CD4-positive, CD25-positive, alpha-beta regulatory T cell (primary cell): ENCODE results near the gene MUS81. TPM values are rescaled to one million over a fixed set of nuclear protein-coding genes. Genes with fewer than 3 reads are reported as not detected.

ENCODE experiments used
- ATAC-seq, 2 donors: fragments of 150-1000 bp; cut with Tn5 transposase; one replicate each; pipeline ENCODE4 v1.10.0; 2021; ENCODE audit warnings: low read depth in 2 of 2, moderate number of reproducible peaks in 2 of 2, moderate library complexity in 1 of 2
- DNase-seq, 3 donors: peaks; one replicate each; pipeline versions ENCODE4 v3.0.0 to v3.0.0-alpha.2; 2012 to 2022; ENCODE audit warnings: mixed read lengths in 1 of 3
- H3K27ac ChIP-seq: one replicate; pipeline ENCODE4 v1.7.0; 2013; ENCODE audit warnings: mild to moderate bottlenecking, low read length; ENCODE audit not compliant: insufficient read depth, poor library complexity, severe bottlenecking
- H3K27me3 ChIP-seq: one replicate; pipeline ENCODE4 v1.7.0; 2013; ENCODE audit warnings: low read length; ENCODE audit not compliant: control insufficient read depth, insufficient read depth
- H3K36me3 ChIP-seq: one replicate; pipeline ENCODE4 v1.7.0; 2013; ENCODE audit warnings: mild to moderate bottlenecking, low read length, moderate library complexity; ENCODE audit not compliant: control insufficient read depth, insufficient read depth
- H3K4me1 ChIP-seq: 2 replicates; pipeline ENCODE4 v1.7.0; 2013; ENCODE audit warnings: mild to moderate bottlenecking, low read length; ENCODE audit not compliant: insufficient read depth, control insufficient read depth, poor library complexity, severe bottlenecking
- H3K4me3 ChIP-seq: one replicate; pipeline ENCODE4 v1.7.0; 2013; ENCODE audit warnings: low read depth, mild to moderate bottlenecking, low read length, moderate library complexity
- H3K9me3 ChIP-seq, 2 experiments: 1 replicate in 1 of 2; 2 replicates in 1 of 2; pipeline ENCODE4 v1.7.0; 2013; ENCODE audit warnings: low read length in 2 of 2, mild to moderate bottlenecking in 1 of 2, moderate library complexity in 1 of 2; ENCODE audit not compliant: control insufficient read depth in 2 of 2
- H3K27ac Mint-ChIP-seq, 3 donors: one replicate each; pipeline ENCODE4 v1.8.0; 2020 to 2022; ENCODE audit warnings: mild to moderate bottlenecking in 3 of 3, mixed read lengths in 3 of 3, moderate library complexity in 2 of 3
- H3K27me3 Mint-ChIP-seq: one replicate; pipeline ENCODE4 v1.8.0; 2022; ENCODE audit warnings: mild to moderate bottlenecking, mixed read lengths
- H3K36me3 Mint-ChIP-seq: one replicate; pipeline ENCODE4 v1.8.0; 2020; ENCODE audit warnings: mixed read lengths
- H3K4me1 Mint-ChIP-seq, 4 donors: one replicate each; pipeline ENCODE4 v1.8.0; 2020 to 2022; ENCODE audit warnings: mixed read lengths in 4 of 4, mild to moderate bottlenecking in 1 of 4
- H3K4me3 Mint-ChIP-seq, 4 donors: one replicate each; pipeline ENCODE4 v1.8.0; 2020 to 2022; ENCODE audit warnings: mild to moderate bottlenecking in 4 of 4, mixed read lengths in 4 of 4, moderate library complexity in 3 of 4
- H3K9me3 Mint-ChIP-seq, 7 donors: one replicate each; pipeline ENCODE4 v1.8.0; 2020 to 2022; ENCODE audit warnings: mixed read lengths in 7 of 7, mild to moderate bottlenecking in 3 of 7, moderate library complexity in 2 of 7
- polyA plus RNA-seq, 4 donors: library from polyadenylated mRNA; unstranded; fragments of 300-500 nt; fragmentation: Illumina TruSeq; gene quantifications; one replicate each; pipeline ENCODE4 v1.2.3, GENCODE V29; 2021
- total RNA-seq: library from RNA; stranded (reverse); gene quantifications from one replicate; pipeline ENCODE4 v1.2.3, GENCODE V29; 2022

MUS81 gene
- total and polyA plus RNA-seq, 5 donors from 2014 or later, result 22.7 to 51.1 (median 24.0) TPM

- DNase-seq (peak; percentile 93 to 96 (median 93)), ATAC-seq (peak; percentile 88 to 92)
- Histone ChIP-seq H3K36me3 (no peaks in the 10 kb centered on the region), H3K9me3 (no peaks in the 10 kb centered on the region), H3K4me1 (peaks cover 16% of the 10 kb centered on the region), H3K27ac (peak overlapping the region; percentile 88), H3K4me3 (peak overlapping the region; percentile 61), H3K27me3 (no peaks in the 10 kb centered on the region)
- Mint-ChIP-seq H3K4me3 (peak overlapping the region; percentile 73 to 99 (median 88)), H3K4me1 (peaks cover 0 to 32% (median 10%) of the 10 kb centered on the region in 4 donors), H3K27me3 (peaks cover 11% of the 10 kb centered on the region), H3K36me3 (no peaks in the 10 kb centered on the region), H3K9me3 (no peaks in the 10 kb centered on the region), H3K27ac (peak overlapping the region; percentile 63 to 95 (median 79))
Measured at GRCh38 chr11:65873318-65874156, 13.3 kb downstream of the MUS81 start.

GRCh38 chr11:65879617-65880016 lies 19.4 kb downstream of the MUS81 start, which contains the start of gene CTSW:
Gene CTSW (plus strand): TSS chr11:65879837. CDS start chr11:65879855, 18 bp downstream.
- Mint-ChIP-seq H3K27me3 (no peaks in the 10 kb centered on the region), H3K36me3 (peaks cover 6% of the 10 kb centered on the region), H3K4me1 (peaks cover 0 to 45% (median 17%) of the 10 kb centered on the region in 4 donors), H3K9me3 (no peaks in the 10 kb centered on the region), H3K27ac (peak within 1 kb of the TSS in 2 of 3 donors; percentile 66 to 69), H3K4me3 (peak within 1 kb of the TSS in 3 of 4 donors; percentile 41 to 75 (median 75))
- H3K4me3 ChIP-seq, result no peak within 1 kb of the TSS
- peak; percentile 61 to 62 for ATAC-seq
- H3K27me3 ChIP-seq, result no peaks in the 10 kb centered on the region
- DNase-seq, result peak in 1 of 3 donors; percentile 61
- H3K27ac ChIP-seq, result peak within 1 kb of the TSS; percentile 33
- H3K36me3 ChIP-seq, result peaks cover 14% of the 10 kb centered on the region
- peaks cover 27% of the 10 kb centered on the region for H3K4me1 ChIP-seq
- no peaks in the 10 kb centered on the region for H3K9me3 ChIP-seq

GRCh38 chr11:65880027-65880426 lies 19.8 kb downstream of the MUS81 start:
- peaks cover 14% of the 10 kb centered on the region for H3K36me3 ChIP-seq
- no peak for ATAC-seq
- peaks cover 32% of the 10 kb centered on the region for H3K4me1 ChIP-seq
- Mint-ChIP-seq H3K4me3 (no peak overlapping the region), H3K27ac (peak overlapping the region in 2 of 3 donors; percentile 12 to 36), H3K9me3 (no peaks in the 10 kb centered on the region), H3K36me3 (peaks cover 9% of the 10 kb centered on the region), H3K4me1 (peaks cover 0 to 49% (median 20%) of the 10 kb centered on the region in 4 donors), H3K27me3 (no peaks in the 10 kb centered on the region)
- DNase-seq, result no peak
- no peaks in the 10 kb centered on the region for H3K9me3 ChIP-seq
- no peak overlapping the region for H3K4me3 ChIP-seq
- peak overlapping the region; percentile 33 for H3K27ac ChIP-seq
- H3K27me3 ChIP-seq, result no peaks in the 10 kb centered on the region

GRCh38 chr11:65880844-65881421 lies 20.7 kb downstream of the MUS81 start:
- H3K36me3 ChIP-seq, result peaks cover 19% of the 10 kb centered on the region
- H3K36me3 Mint-ChIP-seq, result peaks cover 9% of the 10 kb centered on the region
- H3K4me1 Mint-ChIP-seq, result peaks cover 0 to 53% (median 23%) of the 10 kb centered on the region in 4 donors
- no peak for ATAC-seq
- no peaks in the 10 kb centered on the region for H3K27me3 Mint-ChIP-seq
- H3K9me3 ChIP-seq, result no peaks in the 10 kb centered on the region
- H3K27ac Mint-ChIP-seq, result peak overlapping the region in 2 of 3 donors; percentile 21 to 69
- H3K4me1 ChIP-seq, result peaks cover 33% of the 10 kb centered on the region
- no peak for DNase-seq
- H3K27ac ChIP-seq, result no peak overlapping the region
- peak overlapping the region in 2 of 4 donors; percentile 41 to 56 for H3K4me3 Mint-ChIP-seq
- H3K27me3 ChIP-seq, result no peaks in the 10 kb centered on the region
- no peaks in the 10 kb centered on the region for H3K9me3 Mint-ChIP-seq
- H3K4me3 ChIP-seq, result no peak overlapping the region

GRCh38 chr11:65882120-65883057 lies 22.2 kb downstream of the MUS81 start:
- H3K27me3 ChIP-seq, result no peaks in the 10 kb centered on the region
- peaks cover 19% of the 10 kb centered on the region for H3K36me3 ChIP-seq
- DNase-seq (no peak), ATAC-seq (no peak)
- H3K27ac ChIP-seq, result no peak overlapping the region
- Mint-ChIP-seq H3K27ac (peak overlapping the region in 1 of 3 donors; percentile 38), H3K36me3 (peaks cover 13% of the 10 kb centered on the region), H3K9me3 (no peaks in the 10 kb centered on the region), H3K27me3 (no peaks in the 10 kb centered on the region), H3K4me1 (peaks cover 0 to 61% (median 30%) of the 10 kb centered on the region in 4 donors), H3K4me3 (peak overlapping the region in 1 of 4 donors; percentile 29)
- peaks cover 33% of the 10 kb centered on the region for H3K4me1 ChIP-seq
- no peak overlapping the region for H3K4me3 ChIP-seq
- H3K9me3 ChIP-seq, result no peaks in the 10 kb centered on the region

- Histone ChIP-seq H3K9me3 (no peaks in the 10 kb centered on the region), H3K4me3 (no peak overlapping the region), H3K36me3 (peaks cover 19% of the 10 kb centered on the region), H3K27ac (no peak overlapping the region), H3K27me3 (no peaks in the 10 kb centered on the region), H3K4me1 (peaks cover 40% of the 10 kb centered on the region)
- peak overlapping the region in 2 of 4 donors; percentile 54 to 58 for H3K4me3 Mint-ChIP-seq
- no peak for DNase-seq
- no peak overlapping the region for H3K27ac Mint-ChIP-seq
- H3K36me3 Mint-ChIP-seq, result peaks cover 13% of the 10 kb centered on the region
- H3K4me1 Mint-ChIP-seq, result peaks cover 0 to 66% (median 34%) of the 10 kb centered on the region in 4 donors
- ATAC-seq, result no peak
- no peaks in the 10 kb centered on the region for H3K9me3 Mint-ChIP-seq
- no peaks in the 10 kb centered on the region for H3K27me3 Mint-ChIP-seq
Measured at GRCh38 chr11:65883058-65883761, 23.0 kb downstream of the MUS81 start.
